K562 (cell line): Measurements from ENCODE around the gene AJAP1. TPM values are rescaled to one million over a fixed set of nuclear protein-coding genes. Genes with fewer than 3 reads are reported as not detected.

Experiments used
- ATAC-seq: fragments of 200-7000 bp; cut with Tn5 transposase; 3 replicates; pipeline ENCODE4 v1.9.1; 2020; ENCODE audit warnings: moderate library complexity
- BruUV-seq: library from RNA; stranded (reverse); fragments of 400-500 nt; replicated peaks from 2 replicates; lab custom pipeline; 2021; lab: Mats Ljungman, UMichigan
- CTCF ChIA-PET: fragments of 300-600 bp; formaldehyde crosslinking; extraction: SDS; loops from one replicate; lab custom pipeline; 2021; ENCODE audit warnings: low intra/inter-chr PET ratio; lab: Yijun Ruan, JAX
- POLR2A ChIA-PET: fragments of 300-600, 350-650 bp; sonication (Branson Sonifier 250); formaldehyde crosslinking; extraction: SDS; loops from one replicate; lab custom pipeline; 2021; ENCODE audit warnings: antibody characterized with exemption, inconsistent platforms; lab: Yijun Ruan, JAX
- DNase-seq, 4 experiments: peaks; one replicate each; pipeline versions ENCODE4 v3.0.0 to v3.0.0-alpha.2; 2011 to 2018; ENCODE audit warnings: low spot score in 3 of 4, mixed read lengths in 3 of 4; ENCODE audit errors: extremely low read depth in 1 of 4
- FAIRE-seq: peaks from 2 replicates; lab custom pipeline; 2011; peaks lifted over from hg19 to GRCh38; lab: Jason Lieb, UNC
- H2AFZ ChIP-seq: 2 replicates; pipeline ENCODE4 v1.6.0; 2011; ENCODE audit warnings: low read depth, low read length, control low read depth, inconsistent platforms
- H3K27ac ChIP-seq: fragments of 200-600 bp; 3 replicates; pipeline ENCODE4 v1.8.0; 2011; ENCODE audit warnings: low read depth, mild to moderate bottlenecking, control low read depth, inconsistent platforms, low read length, moderate library complexity, mixed read lengths; ENCODE audit errors: extremely low read depth
- H3K27me3 ChIP-seq, 2 experiments: fragments of 300-600 bp in 1 of 2; 2 replicates in 1 of 2; 3 replicates in 1 of 2; pipeline versions ENCODE4 v1.6.0 to v1.8.0; 2011; ENCODE audit warnings: inconsistent platforms in 2 of 2, low read length in 2 of 2, mild to moderate bottlenecking in 1 of 2, mixed read lengths in 1 of 2, moderate library complexity in 1 of 2; ENCODE audit not compliant: control insufficient read depth in 2 of 2, insufficient read depth in 2 of 2
- H3K36me3 ChIP-seq: fragments of 300-600 bp; 3 replicates; pipeline ENCODE4 v1.8.0; 2011; ENCODE audit warnings: mild to moderate bottlenecking, low read length, inconsistent platforms; ENCODE audit not compliant: control insufficient read depth, insufficient read depth
- H3K4me1 ChIP-seq, 2 experiments: fragments of 200-600 bp in 1 of 2; replicated peaks in 1 of 2; 2 replicates in 1 of 2; 3 replicates in 1 of 2; pipeline versions ENCODE4 v1.5.1 to v1.8.0; 2011; ENCODE audit warnings: inconsistent platforms in 2 of 2, low read length in 2 of 2, mild to moderate bottlenecking in 1 of 2, mixed read lengths in 1 of 2, moderate library complexity in 1 of 2; ENCODE audit not compliant: control insufficient read depth in 2 of 2, insufficient read depth in 2 of 2
- H3K4me2 ChIP-seq: 2 replicates; pipeline ENCODE4 v1.6.1; 2011; ENCODE audit warnings: low read length, control low read depth, inconsistent platforms, mixed read lengths; ENCODE audit not compliant: insufficient read depth
- H3K4me3 ChIP-seq: fragments of 200-600 bp; sonication (generic), shearing (Covaris generic); 2 replicates; pipeline ENCODE4 v1.5.1; 2016; ENCODE audit warnings: control low read depth, inconsistent platforms
- H3K79me2 ChIP-seq: fragments of 200-600 bp; 3 replicates; pipeline ENCODE4 v1.8.0; 2011; ENCODE audit warnings: low read length, inconsistent platforms; ENCODE audit not compliant: control insufficient read depth, insufficient read depth
- H3K9ac ChIP-seq, 2 experiments: 2 replicates each; pipeline versions ENCODE4 v1.6.0 to v1.6.1; 2011; ENCODE audit warnings: low read depth in 2 of 2, low read length in 2 of 2, control low read depth in 1 of 2, inconsistent platforms in 1 of 2, mild to moderate bottlenecking in 1 of 2, mixed read lengths in 1 of 2; ENCODE audit not compliant: insufficient read depth in 1 of 2
- H3K9me1 ChIP-seq: one replicate; pipeline ENCODE4 v1.6.0; 2011; ENCODE audit warnings: inconsistent platforms, mild to moderate bottlenecking, low read length, moderate library complexity; ENCODE audit not compliant: control insufficient read depth, insufficient read depth
- H3K9me3 ChIP-seq: replicated peaks from 2 replicates; pipeline ENCODE4 v1.5.1; 2011; ENCODE audit warnings: low read depth, low read length, inconsistent platforms; ENCODE audit not compliant: control insufficient read depth, insufficient read depth
- H4K20me1 ChIP-seq: replicated peaks from 2 replicates; pipeline ENCODE4 v1.6.1; 2011; ENCODE audit warnings: low read length, inconsistent platforms, mixed read lengths; ENCODE audit not compliant: control insufficient read depth, insufficient read depth
- LEF1 ChIP-seq: fragments of 450-650 bp; IDR thresholded peaks from 2 replicates; pipeline ENCODE4 v1.6.1; 2016; ENCODE audit warnings: mild to moderate bottlenecking
- RHOXF2B ChIP-seq: fragments of 250-450 bp; sonication (Bioruptor Pico); conservative IDR thresholded peaks from 2 replicates; pipeline ENCODE4 v1.5.1; 2021
- ZNF217 ChIP-seq: sonication (generic); formaldehyde crosslinking; IDR thresholded peaks from 2 replicates; pipeline ENCODE4 v1.8.0; 2022; ENCODE audit warnings: mild to moderate bottlenecking, missing genetic modification reagents
- WGBS: fragments of 100-300 bp; shearing (Covaris generic); methylation state at CpG from one replicate; pipeline ENCODE4 v1.1.6; 2016; ENCODE audit warnings: low coverage, mixed read lengths; ENCODE audit not compliant: insufficient coverage; ENCODE audit errors: missing lambda C conversion rate; 5-methylcytosine and 5-hydroxymethylcytosine counted together
- in situ Hi-C: fragments of 300-500 bp; cut with MboI; formaldehyde crosslinking; loops from 4 replicates; pipeline ENCODE4 v1.15.0; 2018; ENCODE audit warnings: inconsistent platforms, mixed read lengths
- intact Hi-C: fragments of 100-400 bp; cut with micrococcal nuclease; formaldehyde crosslinking; loops from 2 replicates; pipeline ENCODE4 v1.14.2; 2022
- polyA plus RNA-seq, 8 experiments: library from polyadenylated mRNA; depleted of rRNA in 4 of 8; stranded (reverse) in 5 of 8; unstranded in 3 of 8; fragments of >200 nt; fragmentation: Nextera tagmentation in 2 of 8; fragmentation: Illumina TruSeq in 1 of 8; extraction: Ambion mirVana in 2 of 8; extraction: Trizol in 1 of 8; gene quantifications; 2 replicates each; pipeline versions ENCODE4 v1.2.1 to v1.2.3, GENCODE V29; 2011 to 2014; ENCODE audit warnings: inconsistent platforms in 1 of 8, missing spikeins in 1 of 8
- total RNA-seq, 7 experiments: library from RNA; depleted of rRNA in 6 of 7; stranded (reverse); fragments of >200 nt in 6 of 7; fragmentation: Illumina TruSeq in 2 of 7; extraction: Trizol in 2 of 7; gene quantifications; 2 replicates each; pipeline versions ENCODE4 v1.2.1 to v1.2.3, GENCODE V29; 2011 to 2021; ENCODE audit warnings: low replicate concordance in 1 of 7
- TF ChIP-seq, protein P1 (sequence below): fragments of 450-650 bp; IDR thresholded peaks from 2 replicates; pipeline ENCODE4 v1.6.1; 2016; ENCODE audit warnings: low read depth

AJAP1 gene
- total and polyA plus RNA-seq, 9 of the 15 experiments (the other 6 are each of a cell fraction or from before 2014, with no cell fraction given): not detected

- no peaks in the 10 kb centered on the region for H3K4me1 ChIP-seq
- no TSS peak for BruUV-seq
- no peak overlapping the region for H3K4me2 ChIP-seq
- no peak overlapping the region for H3K4me3 ChIP-seq
- no peaks in the 10 kb centered on the region for H3K9me1 ChIP-seq
- in situ Hi-C loops (no loop called here), intact Hi-C loops (no loop called here)
- no peak overlapping the region for H3K9ac ChIP-seq
- ChIA-PET POLR2A (no interaction called here), CTCF (no interaction called here)
- no peak overlapping the region for H2AFZ ChIP-seq
- ATAC-seq: no peak
- no peak for DNase-seq
- 0% methylated on average over 5 of the region's 5 CpGs for WGBS
- H3K27ac ChIP-seq: no peak overlapping the region
- no peak for TF ChIP-seq LEF1
- TF ChIP-seq ZNF217 (CRISPR knock-in tag): no peak
- TF ChIP-seq RHOXF2B (CRISPR knock-in tag): no peak
- TF ChIP-seq, protein P1, sequence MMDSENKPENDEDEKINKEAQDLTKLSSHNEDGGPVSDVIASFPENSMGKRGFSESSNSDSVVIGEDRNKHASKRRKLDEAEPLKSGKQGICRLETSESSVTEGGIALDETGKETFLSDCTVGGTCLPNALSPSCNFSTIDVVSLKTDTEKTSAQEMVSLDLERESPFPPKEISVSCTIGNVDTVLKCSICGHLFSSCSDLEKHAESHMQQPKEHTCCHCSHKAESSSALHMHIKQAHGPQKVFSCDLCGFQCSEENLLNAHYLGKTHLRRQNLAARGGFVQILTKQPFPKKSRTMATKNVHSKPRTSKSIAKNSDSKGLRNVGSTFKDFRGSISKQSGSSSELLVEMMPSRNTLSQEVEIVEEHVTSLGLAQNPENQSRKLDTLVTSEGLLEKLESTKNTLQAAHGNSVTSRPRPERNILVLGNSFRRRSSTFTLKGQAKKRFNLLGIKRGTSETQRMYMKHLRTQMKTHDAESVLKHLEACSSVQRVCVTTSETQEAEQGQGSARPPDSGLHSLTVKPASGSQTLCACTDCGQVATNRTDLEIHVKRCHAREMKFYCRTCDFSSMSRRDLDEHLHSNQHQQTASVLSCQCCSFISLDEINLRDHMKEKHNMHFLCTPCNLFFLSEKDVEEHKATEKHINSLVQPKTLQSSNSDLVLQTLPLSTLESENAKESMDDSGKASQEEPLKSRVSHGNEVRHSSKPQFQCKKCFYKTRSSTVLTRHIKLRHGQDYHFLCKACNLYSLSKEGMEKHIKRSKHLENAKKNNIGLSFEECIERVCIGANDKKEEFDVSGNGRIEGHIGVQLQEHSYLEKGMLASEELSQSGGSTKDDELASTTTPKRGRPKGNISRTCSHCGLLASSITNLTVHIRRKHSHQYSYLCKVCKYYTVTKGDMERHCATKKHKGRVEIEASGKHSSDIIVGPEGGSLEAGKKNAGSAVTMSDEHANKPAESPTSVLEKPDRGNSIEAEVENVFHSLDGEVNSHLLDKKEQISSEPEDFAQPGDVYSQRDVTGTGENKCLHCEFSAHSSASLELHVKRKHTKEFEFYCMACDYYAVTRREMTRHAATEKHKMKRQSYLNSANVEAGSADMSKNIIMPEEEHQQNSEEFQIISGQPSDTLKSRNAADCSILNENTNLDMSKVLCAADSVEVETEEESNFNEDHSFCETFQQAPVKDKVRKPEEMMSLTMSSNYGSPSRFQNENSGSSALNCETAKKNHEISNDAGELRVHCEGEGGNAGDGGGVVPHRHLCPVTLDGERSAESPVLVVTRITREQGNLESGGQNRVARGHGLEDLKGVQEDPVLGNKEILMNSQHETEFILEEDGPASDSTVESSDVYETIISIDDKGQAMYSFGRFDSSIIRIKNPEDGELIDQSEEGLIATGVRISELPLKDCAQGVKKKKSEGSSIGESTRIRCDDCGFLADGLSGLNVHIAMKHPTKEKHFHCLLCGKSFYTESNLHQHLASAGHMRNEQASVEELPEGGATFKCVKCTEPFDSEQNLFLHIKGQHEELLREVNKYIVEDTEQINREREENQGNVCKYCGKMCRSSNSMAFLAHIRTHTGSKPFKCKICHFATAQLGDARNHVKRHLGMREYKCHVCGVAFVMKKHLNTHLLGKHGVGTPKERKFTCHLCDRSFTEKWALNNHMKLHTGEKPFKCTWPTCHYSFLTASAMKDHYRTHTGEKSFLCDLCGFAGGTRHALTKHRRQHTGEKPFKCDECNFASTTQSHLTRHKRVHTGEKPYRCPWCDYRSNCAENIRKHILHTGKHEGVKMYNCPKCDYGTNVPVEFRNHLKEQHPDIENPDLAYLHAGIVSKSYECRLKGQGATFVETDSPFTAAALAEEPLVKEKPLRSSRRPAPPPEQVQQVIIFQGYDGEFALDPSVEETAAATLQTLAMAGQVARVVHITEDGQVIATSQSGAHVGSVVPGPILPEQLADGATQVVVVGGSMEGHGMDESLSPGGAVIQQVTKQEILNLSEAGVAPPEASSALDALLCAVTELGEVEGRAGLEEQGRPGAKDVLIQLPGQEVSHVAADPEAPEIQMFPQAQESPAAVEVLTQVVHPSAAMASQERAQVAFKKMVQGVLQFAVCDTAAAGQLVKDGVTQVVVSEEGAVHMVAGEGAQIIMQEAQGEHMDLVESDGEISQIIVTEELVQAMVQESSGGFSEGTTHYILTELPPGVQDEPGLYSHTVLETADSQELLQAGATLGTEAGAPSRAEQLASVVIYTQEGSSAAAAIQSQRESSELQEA: no peak
- H3K9me3 ChIP-seq: no peaks in the 10 kb centered on the region
- no peaks in the 10 kb centered on the region; the same call in 1 of the 2 replicates for H4K20me1 ChIP-seq
- FAIRE-seq: no peak
- peaks cover 4 to 25% of the 10 kb centered on the region in 2 experiments; a peak in 4 of 5 replicates for H3K27me3 ChIP-seq
- H3K79me2 ChIP-seq: no peaks in the 10 kb centered on the region
- no peaks in the 10 kb centered on the region for H3K36me3 ChIP-seq
Measured at GRCh38 chr1:4664095-4664494, 9.7 kb downstream of the AJAP1 start.
